Activated T-helper 17 cell treated with anti-CD3 and anti-CD28 coated beads, Interleukin-2, amount 50 U/mL, for 72 hours (primary cell): ENCODE measurements around the gene SEPHS1. TPM values are rescaled to one million over a fixed set of nuclear protein-coding genes. Genes with fewer than 3 reads are reported as not detected.
A peak's percentile ranks its signal among the peaks of the same experiment; 100 is the strongest.

Experiments used
- ATAC-seq: fragments of 150-1000 bp; cut with Tn5 transposase; replicated peaks from 2 replicates; pipeline ENCODE4 v1.10.0; 2021; ENCODE audit warnings: mild to moderate bottlenecking, moderate library complexity
- H3K27ac Mint-ChIP-seq: one replicate; pipeline ENCODE4 v1.8.0; 2022; ENCODE audit warnings: mixed read lengths
- H3K27me3 Mint-ChIP-seq: one replicate; pipeline ENCODE4 v1.8.0; 2022; ENCODE audit warnings: mixed read lengths
- H3K36me3 Mint-ChIP-seq: one replicate; pipeline ENCODE4 v1.8.0; 2022; ENCODE audit warnings: low read depth, mild to moderate bottlenecking, mixed read lengths
- H3K4me1 Mint-ChIP-seq: one replicate; pipeline ENCODE4 v1.8.0; 2022; ENCODE audit warnings: mixed read lengths
- H3K4me3 Mint-ChIP-seq: one replicate; pipeline ENCODE4 v1.8.0; 2022; ENCODE audit warnings: mild to moderate bottlenecking, mixed read lengths
- H3K9me3 Mint-ChIP-seq: one replicate; pipeline ENCODE4 v1.8.0; 2022; ENCODE audit warnings: mixed read lengths
- total RNA-seq, 2 donors: library from RNA; stranded (reverse); gene quantifications; one replicate each; pipeline ENCODE4 v1.2.3, GENCODE V29; 2022

SEPHS1 gene
- total RNA-seq, 2 donors from 2014 or later, result 40.4 to 73.7 TPM

GRCh38 chr10:13376297-13376696, 28.2 kb upstream of the SEPHS1 start:
- no peak overlapping the region for H3K27ac Mint-ChIP-seq
- no peak for ATAC-seq
- no peaks in the 10 kb centered on the region for H3K4me1 Mint-ChIP-seq
- H3K9me3 Mint-ChIP-seq, result no peaks in the 10 kb centered on the region
- H3K36me3 Mint-ChIP-seq, result no peaks in the 10 kb centered on the region
- no peak overlapping the region for H3K4me3 Mint-ChIP-seq
- peaks cover 11% of the 10 kb centered on the region for H3K27me3 Mint-ChIP-seq

- no peak overlapping the region for H3K27ac Mint-ChIP-seq
- no peaks in the 10 kb centered on the region for H3K36me3 Mint-ChIP-seq
- no peak overlapping the region for H3K4me3 Mint-ChIP-seq
- H3K4me1 Mint-ChIP-seq, result no peaks in the 10 kb centered on the region
- no peaks in the 10 kb centered on the region for H3K9me3 Mint-ChIP-seq
- ATAC-seq, result no peak
- peaks cover 9% of the 10 kb centered on the region for H3K27me3 Mint-ChIP-seq
Observed at GRCh38 chr10:13375791-13376190, 27.7 kb upstream of the SEPHS1 start.

- H3K27ac Mint-ChIP-seq, result no peak overlapping the region
- ATAC-seq, result no peak
- no peak overlapping the region for H3K4me3 Mint-ChIP-seq
- no peaks in the 10 kb centered on the region for H3K4me1 Mint-ChIP-seq
- H3K27me3 Mint-ChIP-seq, result peaks cover 3% of the 10 kb centered on the region
- H3K36me3 Mint-ChIP-seq, result no peaks in the 10 kb centered on the region
- H3K9me3 Mint-ChIP-seq, result no peaks in the 10 kb centered on the region
Observed at GRCh38 chr10:13373644-13374043, 25.6 kb upstream of the SEPHS1 start.

DNA sequence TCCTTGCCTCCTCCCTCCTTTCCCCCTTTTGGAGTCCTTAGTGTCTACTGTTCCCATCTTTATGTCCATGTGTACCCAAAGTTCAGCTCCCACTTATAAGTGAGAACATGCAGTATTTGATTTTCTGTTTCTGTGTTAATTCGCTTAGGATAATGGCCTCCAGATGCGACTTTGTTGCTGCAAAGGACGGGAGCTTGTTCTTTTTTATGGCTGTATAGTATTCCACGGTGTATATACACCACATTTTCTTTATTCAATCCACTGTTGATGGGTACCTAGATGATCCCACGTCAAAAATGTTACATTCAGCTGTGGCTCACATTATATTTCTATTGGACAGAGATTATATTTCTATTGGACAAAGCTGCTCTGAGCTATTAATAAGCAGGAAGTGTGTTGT, 24.4 kb upstream of the SEPHS1 start:
- no peaks in the 10 kb centered on the region for H3K27me3 Mint-ChIP-seq
- H3K27ac Mint-ChIP-seq, result no peak overlapping the region
- H3K4me1 Mint-ChIP-seq, result no peaks in the 10 kb centered on the region
- H3K4me3 Mint-ChIP-seq, result no peak overlapping the region
- ATAC-seq, result no peak
- H3K36me3 Mint-ChIP-seq, result no peaks in the 10 kb centered on the region
- no peaks in the 10 kb centered on the region for H3K9me3 Mint-ChIP-seq

DNA sequence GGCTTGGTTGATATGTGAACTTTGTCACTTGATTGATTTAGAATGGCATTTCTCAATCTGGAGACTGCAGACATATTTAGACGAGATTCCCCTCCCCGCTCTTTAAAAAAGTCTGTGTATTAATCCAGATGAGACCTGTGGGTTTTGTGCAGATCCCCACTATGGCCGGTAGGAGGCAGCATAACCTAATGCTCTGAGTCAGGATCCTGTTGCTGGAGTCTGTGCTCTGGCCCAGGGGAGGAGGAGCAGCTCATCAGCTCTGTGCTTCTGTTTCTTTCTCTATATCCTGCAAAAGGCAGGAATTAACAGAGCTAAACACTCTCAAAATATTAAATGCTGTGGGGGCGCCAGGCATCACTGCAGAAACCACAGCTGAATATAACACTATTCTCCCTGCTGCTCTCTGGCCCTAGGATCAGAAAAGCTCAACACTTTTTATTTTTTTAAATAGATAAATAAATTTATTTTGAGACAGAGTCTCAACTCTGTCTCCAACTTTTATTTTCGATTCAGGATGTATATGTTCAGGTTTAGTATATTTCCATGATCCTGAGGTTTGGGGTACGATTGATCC, 23.9 kb upstream of the SEPHS1 start:
- H3K36me3 Mint-ChIP-seq, result no peaks in the 10 kb centered on the region
- H3K4me1 Mint-ChIP-seq, result no peaks in the 10 kb centered on the region
- no peak overlapping the region for H3K27ac Mint-ChIP-seq
- peak; percentile 95 for ATAC-seq
- no peaks in the 10 kb centered on the region for H3K27me3 Mint-ChIP-seq
- H3K4me3 Mint-ChIP-seq, result no peak overlapping the region
- H3K9me3 Mint-ChIP-seq, result no peaks in the 10 kb centered on the region

DNA sequence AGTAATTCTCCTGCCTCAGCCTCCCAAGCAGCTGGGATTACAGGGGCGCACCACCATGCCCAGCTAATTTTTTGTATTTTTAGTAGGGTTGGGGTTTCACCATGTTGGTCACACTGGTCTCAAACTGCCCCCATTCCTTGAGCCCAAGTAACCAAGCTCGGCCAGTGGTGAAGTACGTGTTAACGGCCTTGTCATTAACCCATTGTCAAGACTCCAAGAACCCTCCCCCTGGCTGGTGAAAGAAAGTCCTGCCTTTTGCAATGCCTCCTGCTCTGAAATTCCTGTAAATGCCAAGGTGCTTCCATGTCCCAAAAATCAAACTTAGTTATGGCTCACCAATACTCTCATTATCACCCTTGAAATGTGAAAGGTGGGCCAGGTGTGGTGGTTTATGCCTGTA, 18.8 kb upstream of the SEPHS1 start:
- no peak for ATAC-seq
- H3K36me3 Mint-ChIP-seq, result no peaks in the 10 kb centered on the region
- H3K9me3 Mint-ChIP-seq, result no peaks in the 10 kb centered on the region
- H3K27ac Mint-ChIP-seq, result no peak overlapping the region
- H3K4me1 Mint-ChIP-seq, result no peaks in the 10 kb centered on the region
- H3K27me3 Mint-ChIP-seq, result peaks cover 3% of the 10 kb centered on the region
- no peak overlapping the region for H3K4me3 Mint-ChIP-seq

- ATAC-seq, result no peak
- Mint-ChIP-seq H3K4me1 (no peaks in the 10 kb centered on the region), H3K36me3 (no peaks in the 10 kb centered on the region), H3K27me3 (peaks cover 3% of the 10 kb centered on the region), H3K4me3 (no peak overlapping the region), H3K27ac (no peak overlapping the region), H3K9me3 (no peaks in the 10 kb centered on the region)
Observed at GRCh38 chr10:13365831-13366230, 17.7 kb upstream of the SEPHS1 start.

DNA sequence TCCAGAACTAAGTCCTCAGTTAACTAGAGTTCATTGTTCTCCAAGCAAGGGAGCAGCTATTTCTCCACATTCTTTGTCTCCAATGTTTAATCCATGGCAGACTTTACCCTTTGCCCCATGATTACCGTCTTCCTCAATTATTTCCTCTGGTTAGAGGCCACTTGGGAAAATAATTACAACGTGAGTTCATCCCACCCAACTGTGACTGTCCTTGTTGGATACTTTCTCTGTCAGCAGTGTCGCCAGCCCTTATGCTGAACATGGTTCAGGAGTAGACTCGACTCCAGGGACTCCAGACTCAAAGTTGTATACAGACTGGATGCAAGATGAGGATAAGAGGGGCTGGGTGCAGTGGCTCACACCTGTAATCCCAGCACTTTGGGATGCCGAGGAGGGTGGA, 17.1 kb upstream of the SEPHS1 start:
- Mint-ChIP-seq H3K4me3 (no peak overlapping the region), H3K4me1 (no peaks in the 10 kb centered on the region), H3K27ac (no peak overlapping the region), H3K27me3 (peaks cover 3% of the 10 kb centered on the region), H3K36me3 (no peaks in the 10 kb centered on the region), H3K9me3 (no peaks in the 10 kb centered on the region)
- no peak for ATAC-seq

DNA sequence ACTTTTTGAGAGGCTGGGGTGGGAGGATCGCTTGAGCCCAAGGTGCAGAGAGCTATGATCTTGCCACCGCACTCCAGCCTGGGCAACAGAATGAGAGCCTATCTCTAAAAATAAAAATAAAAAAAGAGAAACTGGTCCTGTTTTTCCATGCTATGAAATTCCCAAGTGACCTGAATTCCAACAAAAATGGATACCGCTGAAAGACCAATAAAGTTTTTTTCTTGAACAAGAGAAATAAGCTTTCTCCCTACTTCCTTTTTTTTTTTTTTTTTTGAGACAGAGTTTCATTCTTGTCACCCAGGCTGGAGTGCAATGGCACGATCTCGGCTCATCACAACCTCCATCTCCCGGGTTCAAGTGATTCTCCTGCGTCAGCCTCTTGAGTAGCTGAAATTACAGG, 12.5 kb upstream of the SEPHS1 start:
- ATAC-seq, result no peak
- Mint-ChIP-seq H3K36me3 (no peaks in the 10 kb centered on the region), H3K9me3 (no peaks in the 10 kb centered on the region), H3K27ac (no peak overlapping the region), H3K4me1 (no peaks in the 10 kb centered on the region), H3K4me3 (no peak overlapping the region), H3K27me3 (peaks cover 12% of the 10 kb centered on the region)

- no peaks in the 10 kb centered on the region for H3K9me3 Mint-ChIP-seq
- peaks cover 11% of the 10 kb centered on the region for H3K27me3 Mint-ChIP-seq
- H3K36me3 Mint-ChIP-seq, result no peaks in the 10 kb centered on the region
- ATAC-seq, result no peak
- peaks cover 9% of the 10 kb centered on the region for H3K4me1 Mint-ChIP-seq
- H3K27ac Mint-ChIP-seq, result no peak overlapping the region
- no peak overlapping the region for H3K4me3 Mint-ChIP-seq
Observed at GRCh38 chr10:13356392-13356791, 8.3 kb upstream of the SEPHS1 start.

DNA sequence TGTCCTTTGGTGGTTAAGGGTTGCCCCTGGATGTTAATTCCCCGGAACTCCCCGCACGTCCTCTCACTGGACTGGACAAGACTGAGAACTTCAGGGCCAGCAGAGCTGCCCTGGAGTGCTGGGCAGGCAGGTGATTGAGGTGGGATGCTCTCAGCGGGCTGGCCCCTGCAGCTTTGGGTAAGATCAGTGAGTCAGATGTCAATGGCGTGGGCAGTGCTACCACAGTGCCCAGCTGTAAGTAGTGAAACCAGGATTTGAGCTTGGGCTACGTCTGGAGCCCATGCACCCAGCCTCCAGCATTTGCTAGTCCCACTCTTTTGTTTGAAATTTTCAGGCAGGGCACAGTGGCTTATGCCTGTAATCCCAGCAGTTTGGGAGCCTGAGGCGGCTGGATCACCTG, 6.7 kb upstream of the SEPHS1 start:
- Mint-ChIP-seq H3K9me3 (no peaks in the 10 kb centered on the region), H3K4me1 (peaks cover 15% of the 10 kb centered on the region), H3K27me3 (peaks cover 11% of the 10 kb centered on the region), H3K36me3 (no peaks in the 10 kb centered on the region), H3K4me3 (no peak overlapping the region), H3K27ac (no peak overlapping the region)
- ATAC-seq, result peak; percentile 31

DNA sequence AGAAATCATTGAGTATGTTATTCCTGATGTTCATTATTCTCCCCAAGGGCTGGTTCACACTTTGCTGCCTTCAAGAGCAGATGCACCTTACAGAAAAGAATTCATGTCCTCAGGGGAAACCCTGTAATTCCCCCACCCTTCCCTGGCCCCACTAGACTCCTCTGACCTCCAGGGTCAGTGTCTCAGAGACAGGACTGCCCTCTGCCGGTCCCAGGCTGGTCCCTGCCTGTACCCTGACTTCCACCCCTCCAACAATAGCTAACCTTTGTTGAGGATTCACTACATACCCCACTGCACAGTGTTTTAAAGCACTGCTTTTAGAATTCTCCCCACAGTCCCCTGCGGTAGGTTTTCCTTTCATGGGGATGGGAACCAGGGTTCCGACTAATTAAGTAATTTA, 4.4 kb upstream of the SEPHS1 start:
- Mint-ChIP-seq H3K27ac (peak overlapping the region; percentile 55), H3K9me3 (no peaks in the 10 kb centered on the region), H3K4me1 (peaks cover 22% of the 10 kb centered on the region), H3K36me3 (no peaks in the 10 kb centered on the region), H3K4me3 (peak overlapping the region; percentile 86), H3K27me3 (peaks cover 8% of the 10 kb centered on the region)
- ATAC-seq, result no peak

DNA sequence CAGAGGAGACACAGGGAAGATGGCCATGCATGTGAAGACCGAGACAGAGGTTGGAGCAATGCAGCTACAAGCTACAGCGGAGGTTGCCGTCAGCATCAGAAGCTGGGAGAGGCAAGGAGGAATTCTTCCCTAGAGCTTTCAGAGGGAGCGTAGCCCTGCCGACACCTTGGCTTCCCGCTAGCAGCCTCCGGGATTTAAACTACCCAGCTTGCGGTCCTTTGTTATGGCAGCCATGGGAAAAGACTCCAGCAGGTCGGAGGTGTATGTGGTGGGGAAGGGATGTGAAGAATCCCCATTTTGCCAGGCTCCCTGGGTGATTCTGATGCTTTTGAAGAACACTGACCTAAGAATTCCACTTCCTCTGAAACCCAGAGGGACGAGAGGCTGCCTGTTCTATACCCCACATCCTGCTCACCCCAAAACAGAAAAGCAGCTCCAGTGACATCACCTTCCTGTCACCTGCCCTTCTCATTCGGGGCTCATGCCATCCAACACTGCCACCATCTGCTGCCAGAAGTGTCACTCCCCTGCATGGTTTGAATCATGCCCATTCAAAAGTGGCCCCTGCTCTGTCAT, 3.3 kb upstream of the SEPHS1 start:
- Mint-ChIP-seq H3K4me1 (peaks cover 22% of the 10 kb centered on the region), H3K27me3 (peaks cover 5% of the 10 kb centered on the region), H3K9me3 (no peaks in the 10 kb centered on the region), H3K4me3 (peak overlapping the region; percentile 86), H3K27ac (peak overlapping the region; percentile 55), H3K36me3 (no peaks in the 10 kb centered on the region)
- ATAC-seq, result peak; percentile 15

DNA sequence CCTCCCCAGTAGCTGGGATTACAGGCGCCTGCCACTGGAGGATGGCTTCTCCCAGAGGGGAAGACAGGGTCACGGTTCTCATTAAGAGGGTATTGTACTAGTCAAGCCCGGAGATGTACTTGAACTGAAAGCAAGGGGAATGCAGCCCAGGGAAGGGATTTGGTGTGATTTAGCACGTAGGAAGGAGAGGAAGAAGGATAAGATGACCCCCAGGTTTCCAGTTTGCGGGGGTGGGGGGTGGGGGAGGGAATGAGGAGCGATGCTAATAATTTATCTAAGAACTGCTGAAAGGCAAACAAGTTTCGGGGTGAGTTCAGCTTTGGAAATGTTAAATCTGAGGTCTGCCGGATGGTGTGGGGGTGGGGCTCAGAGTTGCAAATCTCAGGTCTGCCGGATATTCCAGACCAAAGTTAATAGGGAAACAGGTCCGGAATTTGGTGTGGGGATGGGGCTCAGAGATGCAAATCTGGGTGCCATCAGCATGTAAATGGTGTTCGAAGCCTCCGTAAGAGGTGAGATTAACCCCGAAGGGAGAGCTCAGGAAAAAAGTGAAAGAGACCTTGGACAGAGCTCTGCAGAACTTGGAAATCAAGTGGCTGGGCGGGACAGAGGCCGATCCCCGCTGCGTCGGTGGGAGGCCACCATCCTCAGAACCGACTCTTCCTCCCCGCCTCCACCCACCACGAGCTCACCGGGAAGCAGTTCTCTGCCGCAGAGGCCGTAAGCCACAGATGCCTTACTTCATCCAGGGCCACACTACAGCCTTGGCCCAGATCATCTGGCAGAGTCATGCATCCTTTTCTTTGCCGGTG, 1.6 kb upstream of the SEPHS1 start:
- Mint-ChIP-seq H3K36me3 (no peaks in the 10 kb centered on the region), H3K9me3 (no peaks in the 10 kb centered on the region), H3K27ac (peak overlapping the region; percentile 83), H3K27me3 (peaks cover 3% of the 10 kb centered on the region), H3K4me1 (peaks cover 22% of the 10 kb centered on the region), H3K4me3 (peak overlapping the region; percentile 86)
- ATAC-seq, result peak; percentile 13

- H3K36me3 Mint-ChIP-seq, result peaks cover 18% of the 10 kb centered on the region
- peak; percentile 74 for ATAC-seq
- H3K4me1 Mint-ChIP-seq, result peaks cover 26% of the 10 kb centered on the region
- no peaks in the 10 kb centered on the region for H3K9me3 Mint-ChIP-seq
- H3K4me3 Mint-ChIP-seq, result peak overlapping the region; percentile 86
- no peak overlapping the region for H3K27ac Mint-ChIP-seq
- no peaks in the 10 kb centered on the region for H3K27me3 Mint-ChIP-seq
Observed at GRCh38 chr10:13347500-13348156, 465 bp downstream of the SEPHS1 start.
